ENCODE measurements around the gene DNAJB13.

- no peak for TF ChIP-seq CTCF (IDR thresholded peaks at IDR 0.05)
- TF ChIP-seq ZFX (IDR thresholded peaks at IDR 0.05; ENCODE audit: borderline replicate concordance): no peak
These were observed 49.7 kb downstream of the DNAJB13 start for GRCh38 chr11:74000307-74001133.
